ENCODE measurements around the gene BAIAP2L2. TPM values are rescaled to one million over a fixed set of nuclear protein-coding genes. Genes with fewer than 3 reads are reported as not detected.

The BAIAP2L2 gene
- total RNA-seq, 4 donors from 2014 or later, result 0.44 to 2.3 (median 1.2) TPM

DNA sequence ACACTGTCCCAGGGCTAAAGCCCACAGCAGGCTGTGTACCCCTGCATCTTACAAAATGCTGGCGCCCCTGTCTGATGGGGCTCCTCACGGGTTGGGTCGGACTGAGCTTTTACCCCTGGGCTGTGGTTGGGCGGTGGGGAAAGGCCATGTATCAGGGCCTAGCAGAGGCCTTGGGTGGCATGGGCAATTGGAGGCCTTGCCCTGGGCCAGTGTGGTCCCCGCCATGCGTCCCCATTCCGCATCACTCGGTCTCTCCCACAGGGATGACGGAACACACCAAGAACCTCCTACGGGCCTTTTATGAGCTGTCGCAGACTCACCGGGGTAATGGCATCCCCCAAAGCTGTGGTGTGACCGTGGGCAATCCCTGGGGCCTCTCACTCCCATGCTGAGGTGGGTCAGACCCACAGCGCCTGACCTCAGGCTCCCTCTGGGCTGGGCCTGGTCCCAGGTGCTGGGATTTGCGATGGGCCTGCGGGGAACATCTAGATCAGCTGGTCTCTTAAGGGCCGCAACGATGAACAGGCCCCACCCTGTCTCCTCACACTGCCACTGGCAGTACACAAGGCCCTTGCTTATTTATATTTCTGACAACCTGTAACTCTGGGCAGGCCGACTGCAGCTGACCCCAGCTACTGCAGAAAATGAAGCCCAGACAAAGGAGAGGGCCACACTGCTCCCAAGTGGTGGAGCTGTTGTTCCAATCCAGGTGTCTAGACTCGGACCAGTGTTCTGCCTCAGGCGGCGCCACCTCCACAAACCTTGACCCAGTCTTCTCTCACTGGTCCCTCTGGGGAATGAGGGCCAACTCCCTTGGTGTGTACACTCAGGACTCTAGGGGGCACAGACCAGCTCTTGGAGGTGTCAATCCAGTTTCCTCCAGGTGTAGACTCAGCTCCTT is 38.8 kb downstream of the BAIAP2L2 start:
- TF ChIP-seq, protein P1, sequence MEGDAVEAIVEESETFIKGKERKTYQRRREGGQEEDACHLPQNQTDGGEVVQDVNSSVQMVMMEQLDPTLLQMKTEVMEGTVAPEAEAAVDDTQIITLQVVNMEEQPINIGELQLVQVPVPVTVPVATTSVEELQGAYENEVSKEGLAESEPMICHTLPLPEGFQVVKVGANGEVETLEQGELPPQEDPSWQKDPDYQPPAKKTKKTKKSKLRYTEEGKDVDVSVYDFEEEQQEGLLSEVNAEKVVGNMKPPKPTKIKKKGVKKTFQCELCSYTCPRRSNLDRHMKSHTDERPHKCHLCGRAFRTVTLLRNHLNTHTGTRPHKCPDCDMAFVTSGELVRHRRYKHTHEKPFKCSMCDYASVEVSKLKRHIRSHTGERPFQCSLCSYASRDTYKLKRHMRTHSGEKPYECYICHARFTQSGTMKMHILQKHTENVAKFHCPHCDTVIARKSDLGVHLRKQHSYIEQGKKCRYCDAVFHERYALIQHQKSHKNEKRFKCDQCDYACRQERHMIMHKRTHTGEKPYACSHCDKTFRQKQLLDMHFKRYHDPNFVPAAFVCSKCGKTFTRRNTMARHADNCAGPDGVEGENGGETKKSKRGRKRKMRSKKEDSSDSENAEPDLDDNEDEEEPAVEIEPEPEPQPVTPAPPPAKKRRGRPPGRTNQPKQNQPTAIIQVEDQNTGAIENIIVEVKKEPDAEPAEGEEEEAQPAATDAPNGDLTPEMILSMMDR (IDR thresholded peaks at IDR 0.05; ENCODE audit: low read depth), result no peak

DNA sequence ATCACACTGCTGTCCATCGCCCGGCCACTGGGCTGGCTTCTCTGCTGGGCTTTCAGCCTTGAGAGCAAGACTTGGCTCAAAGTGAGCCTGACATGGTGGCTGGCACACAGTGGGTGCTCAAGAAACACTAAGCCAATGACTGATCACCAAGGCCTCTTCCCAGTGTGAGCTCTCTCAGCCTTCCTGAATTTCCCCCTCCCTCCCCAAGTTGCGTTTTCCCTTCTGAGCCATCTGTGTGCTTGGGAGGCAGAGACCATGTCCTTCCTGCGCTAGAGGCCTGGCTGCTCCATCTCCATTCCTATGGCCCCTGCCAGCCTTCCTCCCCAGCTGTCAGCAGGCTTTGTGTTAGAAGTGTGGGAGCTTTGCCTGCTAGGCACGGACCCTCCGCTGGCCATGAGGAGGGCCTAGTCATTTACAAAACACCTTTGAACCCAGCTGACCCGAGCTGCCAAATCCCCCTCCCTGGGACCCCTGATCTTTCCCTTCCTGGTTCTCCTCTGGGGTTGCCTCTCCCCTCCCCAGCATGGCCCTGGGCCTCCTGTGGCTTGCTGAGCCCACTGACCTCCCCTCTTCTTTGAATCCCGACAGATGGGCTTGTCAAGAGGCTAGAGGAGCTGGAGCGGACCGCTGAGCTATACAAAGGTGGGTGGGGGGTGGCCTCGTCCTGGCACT is 40.1 kb downstream of the BAIAP2L2 start:
- TF ChIP-seq, protein P1 (IDR thresholded peaks at IDR 0.05; ENCODE audit: low read depth), result no peak

DNA sequence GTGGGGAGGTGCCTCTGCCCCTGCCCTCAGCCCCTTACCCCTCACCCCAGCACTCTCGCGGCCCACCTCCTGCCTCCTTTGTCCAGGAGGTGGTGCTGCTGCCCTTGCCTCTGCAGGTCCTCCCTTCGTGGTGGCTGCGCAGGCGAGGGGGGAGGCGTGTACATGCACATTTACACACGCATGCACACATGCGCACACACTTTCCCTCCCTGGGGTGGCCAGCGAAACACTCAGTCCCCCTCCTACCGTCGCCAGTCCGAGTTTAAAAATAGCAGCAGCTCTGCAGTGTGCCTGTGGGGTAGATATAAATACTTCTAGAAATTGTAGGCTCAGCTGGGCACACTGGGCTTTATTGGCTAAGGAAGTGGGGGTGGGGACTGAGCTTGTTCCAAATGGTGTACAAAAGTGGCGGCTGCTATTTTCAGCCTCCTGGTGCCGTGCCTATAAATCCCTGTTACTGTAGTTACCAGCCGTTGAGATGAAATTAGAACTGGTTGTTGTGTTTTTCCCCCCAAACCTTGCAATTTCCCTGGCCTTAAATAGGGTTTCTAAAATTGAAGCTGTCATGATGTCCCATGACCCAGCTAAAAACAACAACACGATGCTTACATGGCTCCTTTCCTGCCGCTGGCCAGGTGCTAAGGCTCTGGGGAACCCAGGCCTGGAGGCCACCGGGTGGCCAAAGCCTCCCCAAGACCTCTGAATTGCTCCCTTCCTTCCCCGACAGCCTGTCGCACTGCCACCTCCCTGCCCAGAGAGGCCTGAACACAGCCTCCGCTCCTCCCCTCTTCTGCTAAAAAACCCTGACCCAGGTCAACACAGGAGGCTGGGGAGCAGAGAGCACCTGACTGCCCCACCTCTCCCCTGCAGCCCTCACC is 40.9 kb downstream of the BAIAP2L2 start:
- TF ChIP-seq, protein P1 (IDR thresholded peaks at IDR 0.05; ENCODE audit: low read depth), result no peak

DNA sequence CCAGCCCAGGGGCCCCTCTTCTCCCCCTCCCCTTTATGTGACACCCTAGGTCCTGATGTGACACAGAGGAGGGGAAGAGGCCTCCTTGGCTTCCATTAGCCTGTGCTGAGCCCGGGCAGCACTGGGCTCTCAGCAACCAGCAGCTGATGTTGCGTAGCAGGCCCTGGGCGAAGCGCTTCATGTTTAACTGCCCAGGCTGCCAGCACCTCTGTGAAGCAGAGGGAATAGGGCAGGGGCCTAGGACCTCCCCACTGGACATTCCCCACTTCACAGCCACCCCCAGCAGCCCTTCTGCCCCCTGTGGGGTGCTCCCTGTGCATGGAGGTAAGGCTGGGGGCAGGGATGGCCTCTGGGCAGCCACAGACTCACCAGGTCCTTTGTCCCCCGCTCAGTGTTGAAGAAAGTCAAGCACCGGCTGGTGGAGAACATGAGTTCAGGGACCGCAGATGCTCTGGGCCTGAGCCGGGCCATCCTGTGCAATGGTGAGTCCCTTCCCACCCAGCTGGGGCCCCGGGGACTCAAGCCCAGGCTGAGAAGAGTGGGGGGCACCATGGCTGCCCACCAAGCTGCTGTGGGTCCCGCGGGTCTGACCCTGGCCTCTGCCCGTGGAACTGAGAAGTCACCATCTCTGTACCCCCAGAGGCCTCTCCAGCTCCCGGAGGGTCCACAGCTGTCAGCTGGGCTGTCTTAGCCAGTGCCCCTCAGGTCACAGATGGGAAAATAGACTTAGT is 41.7 kb downstream of the BAIAP2L2 start:
- TF ChIP-seq, protein P1 (IDR thresholded peaks at IDR 0.05; ENCODE audit: low read depth), result no peak

- TF ChIP-seq, protein P1 (IDR thresholded peaks at IDR 0.05; ENCODE audit: low read depth), result no peak
Measured at GRCh38 chr22:38067761-38068360, 42.6 kb downstream of the BAIAP2L2 start.

DNA sequence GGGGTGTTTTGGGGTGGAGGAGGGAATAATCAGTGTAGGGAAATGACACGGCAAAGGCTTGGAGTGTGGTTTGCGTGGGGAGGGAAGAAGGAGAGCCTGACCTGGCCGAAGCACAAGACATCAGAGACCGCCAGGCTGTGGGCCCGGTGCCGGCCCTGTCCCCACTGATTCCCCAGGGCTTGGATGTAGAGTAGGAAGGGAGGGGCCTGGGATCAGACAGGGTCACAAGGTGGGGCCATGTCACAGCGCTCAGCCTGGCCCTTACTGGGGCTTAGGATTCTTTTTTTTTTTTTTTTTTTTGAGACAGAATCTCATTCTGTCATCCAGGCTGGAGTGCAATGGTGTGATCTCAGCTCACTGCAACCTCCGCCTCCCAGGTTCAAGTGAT is 43.5 kb downstream of the BAIAP2L2 start:
- TF ChIP-seq, protein P1 (IDR thresholded peaks at IDR 0.05; ENCODE audit: low read depth), result no peak
